Mammary epithelial cell (primary cell): ENCODE data around the gene COPA.

ENCODE experiments used
- CTCF ChIP-seq, 2 donors: IDR thresholded peaks in 1 of 2; conservative IDR thresholded peaks in 1 of 2; 2 replicates each; pipeline ENCODE4 v1.5.1; 2011 to 2012; ENCODE audit warnings: inconsistent platforms in 2 of 2, low read length in 2 of 2, mild to moderate bottlenecking in 2 of 2, control low read depth in 1 of 2, low read depth in 1 of 2; ENCODE audit not compliant: insufficient read depth in 1 of 2; ENCODE audit errors: extremely low read depth in 1 of 2
- EZH2 ChIP-seq: IDR thresholded peaks from 2 replicates; pipeline ENCODE4 v1.6.1; 2012; ENCODE audit warnings: low read length, inconsistent platforms, borderline replicate concordance

GRCh38 chr1:160365325-160365724, 22.3 kb upstream of the COPA start:
- no peak for TF ChIP-seq CTCF (conservative IDR thresholded peaks at IDR 0.05 in 1 of 2, IDR thresholded peaks at IDR 0.05 in 1 of 2; ENCODE audit: extremely low read depth in 1 of 2, insufficient read depth in 1 of 2, low read depth in 1 of 2, low read length in 2 of 2)
- TF ChIP-seq EZH2, result no peak
